Smooth muscle cell of the brain vasculature (primary cell): Measurements from ENCODE around the gene MYO16.
A peak's percentile ranks its signal among the peaks of the same experiment; 100 is the strongest.
"Not testable (repeated sequence)": the region's sequence is repeated elsewhere in the genome, so short reads cannot be mapped to it uniquely, and the experiment has no call there.

Experiments used
- DNase-seq: peaks from one replicate; pipeline ENCODE4 v3.0.0-alpha.2; 2012; ENCODE audit warnings: low read depth, low spot score

MYO16 gene

GRCh38 chr13:108889324-108889984 lies 260.0 kb downstream of the MYO16 start:
- no peak for DNase-seq

DNA sequence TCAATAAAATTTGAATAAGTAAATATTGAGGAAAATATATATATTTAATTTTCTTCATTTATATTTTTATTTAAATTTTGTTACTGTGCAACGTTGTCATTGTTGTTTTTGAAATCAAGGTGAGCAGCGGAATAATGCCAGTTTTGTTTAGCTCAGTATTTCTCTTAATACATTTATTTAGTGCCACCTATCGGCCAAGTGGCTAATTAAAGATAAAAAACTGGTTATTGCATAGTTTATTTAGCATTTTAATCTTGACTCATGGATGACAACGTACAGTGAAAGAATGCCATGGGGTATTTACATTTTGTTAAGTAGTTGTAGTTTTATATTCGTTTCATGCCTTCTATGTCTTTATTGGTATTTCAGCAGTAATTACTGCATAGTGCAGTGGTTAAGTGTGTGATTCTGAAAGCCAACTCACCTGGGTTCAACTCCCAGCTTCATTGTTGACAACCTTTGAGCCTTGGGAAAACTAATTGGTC lies 265.9 kb downstream of the MYO16 start:
- no peak for DNase-seq

DNA sequence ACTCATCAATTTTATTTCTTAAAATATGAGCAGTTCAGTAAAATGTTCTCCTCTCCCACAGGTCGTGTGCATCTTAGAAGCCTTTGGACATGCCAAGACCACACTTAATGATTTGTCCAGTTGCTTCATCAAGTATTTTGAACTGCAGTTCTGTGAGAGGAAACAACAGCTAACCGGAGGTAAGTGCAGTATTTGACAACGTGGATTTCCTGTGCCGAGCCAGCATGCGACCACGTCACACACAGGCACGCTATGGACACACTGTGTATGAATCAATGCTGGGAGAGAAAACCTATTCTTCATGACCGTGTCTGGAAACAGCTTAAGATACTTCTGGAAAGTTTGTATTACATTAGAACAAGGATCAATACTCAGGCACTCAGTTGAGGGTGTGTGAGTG lies 268.5 kb downstream of the MYO16 start:
- DNase-seq = no peak

DNA sequence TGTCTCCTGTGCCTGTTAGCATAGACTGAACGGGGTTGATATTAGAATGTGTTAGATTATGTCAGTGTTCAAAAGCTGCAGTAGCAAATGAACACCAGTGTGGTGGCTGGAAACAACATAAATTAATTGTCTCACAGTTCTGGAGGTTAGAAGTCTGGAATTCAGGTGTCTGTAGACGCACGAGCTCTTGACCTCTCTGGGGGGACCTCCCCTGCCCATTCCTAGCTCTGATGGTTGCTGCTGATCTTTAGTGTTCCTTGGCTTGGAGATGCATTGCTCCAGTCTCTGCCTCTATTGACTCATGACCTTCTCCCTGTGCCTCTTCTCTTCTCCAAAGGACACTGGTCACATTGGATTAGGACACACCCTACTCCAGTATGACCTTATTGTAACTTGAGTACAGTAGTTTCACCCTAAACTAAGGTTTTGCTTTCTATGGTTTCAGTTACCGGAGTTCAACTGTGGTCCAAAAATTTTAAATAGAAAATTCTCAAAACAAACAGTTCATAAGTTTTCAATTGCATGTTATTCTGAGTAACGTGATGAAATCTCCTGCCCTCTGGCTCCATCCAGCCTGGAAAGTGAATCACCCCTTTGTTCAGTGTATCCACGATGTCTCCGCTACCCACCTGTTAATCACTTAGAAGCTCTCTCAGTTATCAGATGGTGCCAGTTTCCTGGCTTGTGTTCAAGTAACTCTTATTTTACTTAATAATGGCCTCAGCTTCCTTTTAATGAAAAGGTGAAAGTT lies 273.2 kb downstream of the MYO16 start:
- no peak for DNase-seq

DNA sequence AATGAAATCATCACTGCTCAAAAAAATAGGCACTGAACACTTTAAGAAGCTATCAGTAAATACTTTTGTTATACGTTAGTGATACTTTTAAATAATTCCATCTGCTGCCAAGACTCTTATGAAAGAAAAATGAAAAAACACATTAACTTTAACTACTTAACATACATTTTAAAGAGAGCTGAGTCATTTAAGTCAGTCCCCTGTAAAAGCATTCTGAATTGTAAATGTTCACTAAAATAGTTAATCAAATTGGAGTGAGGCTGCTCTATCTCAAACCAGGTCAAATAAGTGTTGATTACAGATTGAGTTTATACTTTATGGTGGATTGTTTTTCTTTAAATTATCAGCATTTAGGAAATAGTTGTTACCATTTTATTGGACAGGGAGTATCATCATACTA lies 274.2 kb downstream of the MYO16 start:
- no peak for DNase-seq

DNA sequence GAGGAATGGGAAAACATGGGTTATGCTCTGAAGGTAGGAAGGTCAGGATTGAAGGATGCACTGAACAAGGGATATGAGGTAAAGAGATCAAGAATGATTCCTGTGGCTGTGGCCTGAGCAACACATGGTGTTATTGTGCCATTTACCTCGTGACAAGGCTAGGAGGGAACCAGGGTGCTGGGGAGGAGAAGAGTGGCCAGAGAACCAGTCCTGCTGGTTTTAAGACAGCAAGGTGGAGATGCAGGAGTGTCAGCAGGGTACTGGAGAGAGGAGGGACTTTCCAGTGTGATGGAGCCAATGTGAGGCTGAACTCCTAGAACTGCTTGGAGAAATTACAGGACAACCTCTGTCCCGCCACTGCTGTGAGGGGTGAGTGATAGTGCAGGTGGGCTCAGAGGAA lies 282.4 kb downstream of the MYO16 start:
- no peak for DNase-seq

GRCh38 chr13:108913731-108914130 lies 284.3 kb downstream of the MYO16 start:
- DNase-seq = not testable (repeated sequence)

GRCh38 chr13:108915095-108915633 lies 285.8 kb downstream of the MYO16 start:
- DNase-seq = no peak

DNA sequence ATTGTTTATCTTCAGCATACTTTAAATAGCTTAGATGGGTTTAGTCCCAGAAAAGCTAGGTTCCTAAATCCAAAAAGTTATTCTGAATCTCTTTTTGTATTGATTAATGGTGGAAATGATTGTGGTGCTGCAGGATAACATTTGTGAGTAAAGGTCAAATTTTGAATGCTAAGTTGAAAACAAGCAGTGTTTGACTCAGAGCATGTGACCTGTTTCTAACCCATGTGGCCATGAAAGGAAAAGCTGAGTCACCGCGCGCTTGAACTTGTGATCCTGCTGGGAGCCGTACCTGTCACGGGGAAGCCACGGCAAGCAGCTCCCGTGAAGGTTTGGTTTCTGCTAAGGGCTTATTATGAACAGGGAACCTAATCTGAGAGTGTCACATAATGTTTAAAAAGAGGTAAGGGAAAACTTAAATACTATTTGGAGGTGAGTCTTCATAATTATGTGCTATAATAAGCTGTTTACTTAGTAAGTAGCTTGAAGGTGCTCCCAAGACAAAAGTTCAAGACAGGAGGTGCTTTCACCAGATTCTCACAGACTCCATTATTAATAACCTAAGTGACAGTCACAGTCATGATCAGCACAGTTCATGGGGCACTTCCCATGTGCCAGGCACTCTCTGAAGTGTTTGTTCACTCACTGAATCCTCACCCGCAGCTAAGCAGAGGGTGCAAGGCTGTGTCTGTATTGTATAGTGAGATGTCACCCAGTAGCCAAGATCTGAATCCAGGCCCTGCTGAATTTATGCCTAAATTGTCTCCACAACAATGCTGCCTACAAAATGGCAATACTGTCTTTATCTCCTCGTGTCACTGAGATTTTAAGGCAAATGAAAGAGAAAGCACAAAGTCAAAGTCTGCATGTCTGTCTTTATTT lies 286.5 kb downstream of the MYO16 start:
- DNase-seq = peak; percentile 71

DNA sequence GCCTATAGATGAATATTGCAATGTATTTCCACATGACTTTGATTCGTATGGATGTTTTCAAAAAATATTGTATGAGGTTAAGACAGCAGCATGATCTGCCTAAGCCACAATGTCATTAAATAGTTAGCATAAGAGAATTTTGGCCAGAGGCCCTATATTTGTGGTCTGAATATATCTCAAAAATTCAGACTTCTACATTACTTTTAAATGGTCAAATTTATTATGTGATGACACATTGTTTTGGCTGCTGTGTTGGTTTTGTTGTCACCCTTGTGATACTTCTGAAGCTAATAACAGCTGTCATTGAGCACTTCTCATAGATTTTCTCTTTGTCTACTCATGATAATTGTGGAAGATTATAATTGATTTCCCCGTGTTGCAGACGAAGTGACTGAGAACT lies 288.2 kb downstream of the MYO16 start:
- no peak for DNase-seq

DNA sequence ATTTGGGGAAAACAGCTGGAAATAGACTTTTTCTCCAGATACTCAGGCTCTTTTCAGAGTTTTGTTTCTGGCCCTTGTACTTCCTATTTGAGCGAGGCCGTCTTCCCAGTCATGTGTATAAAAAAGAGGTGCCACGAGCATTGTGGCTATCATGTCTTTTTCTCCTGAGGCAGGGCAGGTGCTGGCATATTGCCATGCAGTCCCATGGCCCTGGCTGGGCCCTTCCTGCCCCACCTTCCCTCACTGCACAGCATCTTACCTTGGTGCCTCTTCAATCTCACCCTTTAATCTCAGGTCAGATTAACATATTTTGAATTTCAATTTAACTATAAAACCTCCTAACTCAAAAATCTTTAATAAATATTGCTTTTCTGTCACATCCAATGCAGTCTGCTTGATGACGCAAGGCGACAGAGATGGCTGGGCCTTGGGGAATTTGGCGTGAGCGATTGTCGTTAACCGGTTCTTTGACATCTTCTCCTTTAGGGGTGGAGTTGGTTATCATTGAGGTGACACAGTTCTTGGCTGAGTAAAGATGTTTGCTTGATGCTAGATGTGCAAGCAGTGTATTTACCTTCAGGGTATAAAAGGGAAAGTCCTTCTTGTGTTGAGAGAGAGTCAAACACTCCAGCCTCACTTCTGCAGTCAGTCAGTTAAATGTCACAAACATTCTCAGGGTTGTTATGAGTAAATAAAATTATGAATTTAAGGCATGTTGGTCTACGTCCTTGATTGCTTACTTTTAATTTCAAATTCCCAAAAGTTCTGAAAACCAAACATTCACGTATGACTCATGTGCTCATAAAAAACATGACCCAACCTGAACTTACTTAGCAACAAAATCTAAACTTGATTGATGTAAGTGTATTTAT lies 289.9 kb downstream of the MYO16 start:
- no peak for DNase-seq

- DNase-seq = no peak
Observed at GRCh38 chr13:108920137-108920536, 290.7 kb downstream of the MYO16 start.

- DNase-seq = no peak
Observed at GRCh38 chr13:108921238-108921637, 291.8 kb downstream of the MYO16 start.

GRCh38 chr13:108922108-108922507 lies 292.7 kb downstream of the MYO16 start:
- no peak for DNase-seq

DNA sequence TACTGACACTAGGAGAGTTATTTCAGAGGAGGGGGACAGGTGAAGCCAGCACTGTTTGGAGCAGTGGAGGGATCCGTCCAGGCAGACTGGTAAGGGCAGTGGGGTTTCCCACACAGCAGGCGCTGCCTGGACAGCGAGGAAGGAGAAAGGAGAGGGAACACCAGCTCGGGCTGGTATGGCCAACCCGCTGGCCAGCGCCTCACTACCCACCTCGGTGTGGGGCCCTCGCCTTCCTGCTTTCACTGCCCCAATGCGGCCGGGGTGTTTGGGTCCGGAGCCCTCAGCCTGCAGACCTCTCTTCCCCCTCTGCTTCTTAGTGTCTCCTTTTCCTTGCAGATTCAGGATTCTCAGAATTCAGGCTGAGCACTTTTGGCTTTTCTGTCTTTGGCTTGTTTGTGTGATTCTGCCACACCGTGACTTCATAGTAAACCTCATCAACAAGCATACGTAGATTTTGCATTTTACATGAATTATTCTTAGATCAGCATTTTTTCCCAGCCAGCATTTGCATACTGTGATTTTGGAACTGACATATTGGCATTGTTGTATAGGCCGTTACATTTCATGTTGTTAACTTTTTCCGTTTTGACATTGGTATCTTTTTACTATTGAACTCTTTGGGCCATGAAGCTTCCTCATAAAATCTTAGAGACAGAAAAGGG lies 294.1 kb downstream of the MYO16 start:
- no peak for DNase-seq

- no peak for DNase-seq
Observed at GRCh38 chr13:108924134-108924533, 294.7 kb downstream of the MYO16 start.

DNA sequence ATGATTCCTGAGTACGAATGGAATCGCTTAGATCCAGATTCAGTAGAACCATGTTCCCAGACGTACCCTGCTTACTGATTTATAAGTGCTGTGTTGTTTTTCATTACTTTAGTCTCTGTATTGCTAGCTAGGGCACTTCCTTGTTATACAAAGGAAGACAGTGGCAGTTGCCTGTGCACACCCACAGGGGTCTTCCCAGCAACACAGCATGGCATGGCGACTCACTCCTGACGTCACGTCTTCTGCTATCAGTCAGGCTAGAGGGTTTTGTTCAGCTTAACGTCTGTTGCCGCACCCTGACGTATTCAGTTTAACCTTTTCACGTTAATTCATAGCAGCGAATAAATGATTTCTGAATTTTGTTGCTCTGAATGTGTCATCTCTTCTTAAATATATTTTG lies 295.1 kb downstream of the MYO16 start:
- no peak for DNase-seq

DNA sequence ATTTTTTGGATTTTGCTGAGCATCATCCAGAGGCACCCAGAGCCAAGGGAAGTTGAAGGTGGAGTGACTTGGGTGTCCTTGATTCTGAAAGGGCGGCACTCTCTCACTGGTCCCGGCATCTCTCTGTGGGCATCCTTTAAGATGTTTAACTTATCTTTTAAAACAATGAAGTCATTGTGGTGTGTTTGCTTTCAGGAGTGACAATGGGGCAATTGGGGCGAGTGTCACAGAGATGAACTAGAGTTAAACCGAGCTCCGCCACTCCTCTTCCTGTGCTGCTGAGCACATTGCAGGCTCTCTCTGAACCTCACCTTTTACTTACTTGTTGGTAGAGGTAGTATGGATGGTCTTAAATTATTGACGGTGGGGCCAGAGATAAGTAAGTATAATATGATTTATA lies 295.7 kb downstream of the MYO16 start:
- DNase-seq = no peak

GRCh38 chr13:108926862-108927261 lies 297.5 kb downstream of the MYO16 start:
- DNase-seq = no peak

DNA sequence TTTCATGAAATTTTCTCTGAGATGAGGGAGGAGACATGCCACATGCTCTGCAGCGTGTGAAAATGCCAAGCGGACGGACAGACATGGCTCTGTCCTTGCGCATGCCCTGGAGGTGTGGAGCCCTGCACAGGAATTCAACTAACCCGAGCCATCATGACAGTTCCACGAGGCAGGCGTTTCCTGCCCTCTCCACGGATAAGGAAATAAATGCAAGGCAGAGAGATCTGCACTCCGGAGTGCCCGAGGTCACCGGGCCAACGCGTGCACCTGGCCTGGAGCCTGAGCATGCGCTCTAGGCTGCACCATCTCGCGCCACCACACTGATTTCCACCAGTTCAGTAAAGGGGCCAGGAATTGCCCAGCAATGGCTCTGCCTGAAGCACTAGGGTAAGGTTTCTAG lies 298.2 kb downstream of the MYO16 start:
- DNase-seq = no peak
